ENCODE data around the gene RNLS. TPM values are rescaled to one million over a fixed set of nuclear protein-coding genes. Genes with fewer than 3 reads are reported as not detected.
A peak's percentile ranks its signal among the peaks of the same experiment; 100 is the strongest.

RNLS gene
- total RNA-seq, 1 experiment from 2014 or later, result 8.7 TPM

DNA sequence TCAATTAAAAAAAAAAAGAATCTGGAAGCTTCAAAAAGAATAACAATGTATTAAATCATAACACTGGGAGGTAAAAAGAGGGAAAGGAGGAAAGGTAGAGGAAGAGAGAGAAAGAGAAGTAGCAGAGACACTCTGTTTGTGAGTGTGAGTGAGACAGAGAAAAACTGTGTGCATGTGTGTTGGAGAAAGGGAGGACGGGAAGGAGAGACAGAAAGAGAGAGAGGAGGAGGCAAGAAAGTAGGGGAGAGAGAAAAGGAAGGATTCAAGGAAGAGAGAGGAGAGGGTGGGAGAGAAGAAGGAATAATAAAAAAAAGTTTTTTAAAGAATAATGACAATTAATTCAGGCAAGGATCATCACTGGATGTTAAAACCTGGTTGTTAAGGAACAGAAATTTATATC lies 77.9 kb downstream of the RNLS start:
- TF ChIP-seq, protein P1, sequence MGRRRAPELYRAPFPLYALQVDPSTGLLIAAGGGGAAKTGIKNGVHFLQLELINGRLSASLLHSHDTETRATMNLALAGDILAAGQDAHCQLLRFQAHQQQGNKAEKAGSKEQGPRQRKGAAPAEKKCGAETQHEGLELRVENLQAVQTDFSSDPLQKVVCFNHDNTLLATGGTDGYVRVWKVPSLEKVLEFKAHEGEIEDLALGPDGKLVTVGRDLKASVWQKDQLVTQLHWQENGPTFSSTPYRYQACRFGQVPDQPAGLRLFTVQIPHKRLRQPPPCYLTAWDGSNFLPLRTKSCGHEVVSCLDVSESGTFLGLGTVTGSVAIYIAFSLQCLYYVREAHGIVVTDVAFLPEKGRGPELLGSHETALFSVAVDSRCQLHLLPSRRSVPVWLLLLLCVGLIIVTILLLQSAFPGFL (CRISPR knock-in tag; IDR thresholded peaks at IDR 0.05; ENCODE audit: borderline replicate concordance), result no peak
- no peak for TF ChIP-seq TP53 (CRISPR knock-in tag; IDR thresholded peaks at IDR 0.05)
- no peak for TF ChIP-seq ZNF396 (CRISPR knock-in tag; IDR thresholded peaks at IDR 0.05; ENCODE audit: borderline replicate concordance)
- no peak for TF ChIP-seq CREM (CRISPR knock-in tag; IDR thresholded peaks at IDR 0.05)
- TF ChIP-seq, protein P2, sequence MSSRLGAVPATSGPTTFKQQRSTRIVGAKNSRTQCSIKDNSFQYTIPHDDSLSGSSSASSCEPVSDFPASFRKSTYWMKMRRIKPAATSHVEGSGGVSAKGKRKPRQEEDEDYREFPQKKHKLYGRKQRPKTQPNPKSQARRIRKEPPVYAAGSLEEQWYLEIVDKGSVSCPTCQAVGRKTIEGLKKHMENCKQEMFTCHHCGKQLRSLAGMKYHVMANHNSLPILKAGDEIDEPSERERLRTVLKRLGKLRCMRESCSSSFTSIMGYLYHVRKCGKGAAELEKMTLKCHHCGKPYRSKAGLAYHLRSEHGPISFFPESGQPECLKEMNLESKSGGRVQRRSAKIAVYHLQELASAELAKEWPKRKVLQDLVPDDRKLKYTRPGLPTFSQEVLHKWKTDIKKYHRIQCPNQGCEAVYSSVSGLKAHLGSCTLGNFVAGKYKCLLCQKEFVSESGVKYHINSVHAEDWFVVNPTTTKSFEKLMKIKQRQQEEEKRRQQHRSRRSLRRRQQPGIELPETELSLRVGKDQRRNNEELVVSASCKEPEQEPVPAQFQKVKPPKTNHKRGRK (CRISPR knock-in tag; IDR thresholded peaks at IDR 0.05; ENCODE audit: borderline replicate concordance), result peak; percentile 31; the same call in 1 of the 2 replicates
- Mint-ChIP-seq H3K9me3 (peaks cover 8% of the 10 kb centered on the region), H3K27ac (no peak overlapping the region), H3K4me1 (peaks cover 36% of the 10 kb centered on the region), H3K36me3 (peaks cover 2% of the 10 kb centered on the region; the same call in 1 of the 2 replicates), H3K4me3 (no peak overlapping the region), H3K27me3 (ENCODE audit: low read depth) (peaks cover 20% of the 10 kb centered on the region)
- ATAC-seq (no peak; the same call in 1 of the 2 replicates), DNase-seq (ENCODE audit: low spot score) (no peak)
- ChIA-PET POLR2A (no interaction called here), CTCF (no interaction called here)

DNA sequence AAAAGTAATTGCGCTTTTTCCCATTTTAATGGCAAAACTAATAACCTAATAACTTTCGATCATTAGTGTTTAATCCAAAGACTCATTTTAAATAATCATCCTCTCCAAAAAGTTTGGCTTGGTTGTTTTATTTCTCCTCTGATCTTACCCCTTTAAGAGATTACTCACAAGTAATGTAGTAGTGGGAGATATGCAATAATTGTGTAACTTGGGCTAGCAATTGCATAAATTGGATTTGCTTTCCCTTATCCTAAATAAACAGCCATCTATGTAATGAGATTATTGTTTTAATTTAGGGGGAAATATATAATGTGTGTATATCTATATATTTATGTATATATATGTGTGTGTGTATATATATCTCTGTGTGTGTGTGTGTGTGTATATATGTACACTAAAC lies 82.5 kb downstream of the RNLS start:
- TF ChIP-seq, protein P3, sequence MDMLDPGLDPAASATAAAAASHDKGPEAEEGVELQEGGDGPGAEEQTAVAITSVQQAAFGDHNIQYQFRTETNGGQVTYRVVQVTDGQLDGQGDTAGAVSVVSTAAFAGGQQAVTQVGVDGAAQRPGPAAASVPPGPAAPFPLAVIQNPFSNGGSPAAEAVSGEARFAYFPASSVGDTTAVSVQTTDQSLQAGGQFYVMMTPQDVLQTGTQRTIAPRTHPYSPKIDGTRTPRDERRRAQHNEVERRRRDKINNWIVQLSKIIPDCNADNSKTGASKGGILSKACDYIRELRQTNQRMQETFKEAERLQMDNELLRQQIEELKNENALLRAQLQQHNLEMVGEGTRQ (CRISPR knock-in tag; IDR thresholded peaks at IDR 0.05), result no peak
- TF ChIP-seq TP53 (CRISPR knock-in tag; IDR thresholded peaks at IDR 0.05) (no peak), GABPB1 (CRISPR knock-in tag; IDR thresholded peaks at IDR 0.05) (no peak), SOX15 (CRISPR knock-in tag; IDR thresholded peaks at IDR 0.05) (no peak), ZNF416 (CRISPR knock-in tag; IDR thresholded peaks at IDR 0.05) (no peak), ZNF219 (CRISPR knock-in tag; IDR thresholded peaks at IDR 0.05; ENCODE audit: borderline replicate concordance) (no peak), FOXJ3 (CRISPR knock-in tag; IDR thresholded peaks at IDR 0.05; ENCODE audit: borderline replicate concordance) (no peak)
- TF ChIP-seq, protein P4, sequence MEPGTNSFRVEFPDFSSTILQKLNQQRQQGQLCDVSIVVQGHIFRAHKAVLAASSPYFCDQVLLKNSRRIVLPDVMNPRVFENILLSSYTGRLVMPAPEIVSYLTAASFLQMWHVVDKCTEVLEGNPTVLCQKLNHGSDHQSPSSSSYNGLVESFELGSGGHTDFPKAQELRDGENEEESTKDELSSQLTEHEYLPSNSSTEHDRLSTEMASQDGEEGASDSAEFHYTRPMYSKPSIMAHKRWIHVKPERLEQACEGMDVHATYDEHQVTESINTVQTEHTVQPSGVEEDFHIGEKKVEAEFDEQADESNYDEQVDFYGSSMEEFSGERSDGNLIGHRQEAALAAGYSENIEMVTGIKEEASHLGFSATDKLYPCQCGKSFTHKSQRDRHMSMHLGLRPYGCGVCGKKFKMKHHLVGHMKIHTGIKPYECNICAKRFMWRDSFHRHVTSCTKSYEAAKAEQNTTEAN (CRISPR knock-in tag; IDR thresholded peaks at IDR 0.05), result no peak
- TF ChIP-seq, protein P5, sequence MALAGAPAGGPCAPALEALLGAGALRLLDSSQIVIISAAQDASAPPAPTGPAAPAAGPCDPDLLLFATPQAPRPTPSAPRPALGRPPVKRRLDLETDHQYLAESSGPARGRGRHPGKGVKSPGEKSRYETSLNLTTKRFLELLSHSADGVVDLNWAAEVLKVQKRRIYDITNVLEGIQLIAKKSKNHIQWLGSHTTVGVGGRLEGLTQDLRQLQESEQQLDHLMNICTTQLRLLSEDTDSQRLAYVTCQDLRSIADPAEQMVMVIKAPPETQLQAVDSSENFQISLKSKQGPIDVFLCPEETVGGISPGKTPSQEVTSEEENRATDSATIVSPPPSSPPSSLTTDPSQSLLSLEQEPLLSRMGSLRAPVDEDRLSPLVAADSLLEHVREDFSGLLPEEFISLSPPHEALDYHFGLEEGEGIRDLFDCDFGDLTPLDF (CRISPR knock-in tag; IDR thresholded peaks at IDR 0.05), result no peak
- no peak overlapping the region for H3K4me3 Mint-ChIP-seq
- ChIA-PET CTCF (no interaction called here), POLR2A (no interaction called here)
- H3K36me3 Mint-ChIP-seq, result peaks cover 2% of the 10 kb centered on the region; the same call in 1 of the 2 replicates
- ATAC-seq (no peak), DNase-seq (ENCODE audit: low spot score) (no peak)
- H3K9me3 Mint-ChIP-seq, result peaks cover 8% of the 10 kb centered on the region
- H3K27me3 Mint-ChIP-seq (ENCODE audit: low read depth), result peaks cover 7% of the 10 kb centered on the region
- H3K4me1 Mint-ChIP-seq, result peaks cover 37% of the 10 kb centered on the region
- H3K27ac Mint-ChIP-seq, result no peak overlapping the region

DNA sequence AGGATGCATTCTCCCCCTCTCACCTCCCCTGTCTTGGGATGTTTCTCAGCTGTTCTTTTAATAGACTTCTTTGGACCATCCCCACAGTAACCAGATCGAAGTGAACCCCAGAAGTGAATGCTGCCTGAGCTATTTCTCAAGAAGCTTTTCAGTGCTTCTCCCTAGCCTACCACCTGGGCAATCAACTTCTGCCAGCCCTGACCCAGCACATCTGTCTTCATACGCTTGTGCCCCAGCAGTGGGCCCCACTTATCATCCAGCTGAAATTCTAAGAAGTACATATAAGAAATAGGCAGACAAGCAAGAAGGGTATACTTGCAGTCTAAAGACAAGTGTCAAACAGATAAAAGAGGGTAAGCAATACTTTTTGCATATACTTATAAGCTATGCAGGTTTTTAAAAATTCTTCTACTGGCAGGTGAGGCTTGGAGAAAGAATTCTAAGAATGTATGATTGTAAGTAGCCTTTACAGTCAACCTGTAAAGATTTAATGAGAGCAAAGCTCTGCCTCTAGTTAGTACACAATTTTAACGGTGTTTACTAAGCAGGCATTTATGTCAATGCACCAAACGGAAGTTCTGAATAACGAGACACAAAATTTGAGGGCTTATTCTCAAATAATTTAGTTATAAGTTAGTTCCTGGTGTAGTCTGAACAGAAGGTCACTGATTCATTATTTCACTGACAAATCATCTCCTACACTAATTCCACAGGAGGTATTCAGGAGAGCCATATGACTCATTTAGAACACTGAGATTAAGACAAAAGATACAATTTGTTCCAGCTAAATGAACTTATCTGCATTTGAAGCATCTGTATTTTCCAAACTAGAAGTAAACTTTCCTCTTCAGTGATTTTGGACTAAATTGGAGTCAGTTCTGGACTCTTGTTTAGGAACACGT lies 83.3 kb downstream of the RNLS start:
- peaks cover 8% of the 10 kb centered on the region for H3K9me3 Mint-ChIP-seq
- no peak for DNase-seq (ENCODE audit: low spot score)
- CTCF ChIA-PET, result interaction anchor here (0.5 to 0.9 kb wide), 2 partner anchors 53 to 360 kb away, joined by 4 to 6 read pairs; no protein-coding TSS in a partner anchor
- H3K27me3 Mint-ChIP-seq (ENCODE audit: low read depth), result peaks cover under 1% of the 10 kb centered on the region; the same call in 1 of the 2 replicates
- ATAC-seq, result peak; percentile 51; the same call in 1 of the 2 replicates
- H3K27ac Mint-ChIP-seq, result no peak overlapping the region
- no peak overlapping the region for H3K4me3 Mint-ChIP-seq
- H3K36me3 Mint-ChIP-seq, result peaks cover 2% of the 10 kb centered on the region; the same call in 1 of the 2 replicates
- H3K4me1 Mint-ChIP-seq, result peaks cover 36% of the 10 kb centered on the region
- POLR2A ChIA-PET, result no interaction called here
- TF ChIP-seq SMAD4 (CRISPR knock-in tag; IDR thresholded peaks at IDR 0.05), result no peak
- no peak for TF ChIP-seq ZNF671 (CRISPR knock-in tag; IDR thresholded peaks at IDR 0.05)
- TF ChIP-seq, protein P6, sequence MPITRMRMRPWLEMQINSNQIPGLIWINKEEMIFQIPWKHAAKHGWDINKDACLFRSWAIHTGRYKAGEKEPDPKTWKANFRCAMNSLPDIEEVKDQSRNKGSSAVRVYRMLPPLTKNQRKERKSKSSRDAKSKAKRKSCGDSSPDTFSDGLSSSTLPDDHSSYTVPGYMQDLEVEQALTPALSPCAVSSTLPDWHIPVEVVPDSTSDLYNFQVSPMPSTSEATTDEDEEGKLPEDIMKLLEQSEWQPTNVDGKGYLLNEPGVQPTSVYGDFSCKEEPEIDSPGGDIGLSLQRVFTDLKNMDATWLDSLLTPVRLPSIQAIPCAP (CRISPR knock-in tag; IDR thresholded peaks at IDR 0.05), result no peak
- TF ChIP-seq, protein P7, sequence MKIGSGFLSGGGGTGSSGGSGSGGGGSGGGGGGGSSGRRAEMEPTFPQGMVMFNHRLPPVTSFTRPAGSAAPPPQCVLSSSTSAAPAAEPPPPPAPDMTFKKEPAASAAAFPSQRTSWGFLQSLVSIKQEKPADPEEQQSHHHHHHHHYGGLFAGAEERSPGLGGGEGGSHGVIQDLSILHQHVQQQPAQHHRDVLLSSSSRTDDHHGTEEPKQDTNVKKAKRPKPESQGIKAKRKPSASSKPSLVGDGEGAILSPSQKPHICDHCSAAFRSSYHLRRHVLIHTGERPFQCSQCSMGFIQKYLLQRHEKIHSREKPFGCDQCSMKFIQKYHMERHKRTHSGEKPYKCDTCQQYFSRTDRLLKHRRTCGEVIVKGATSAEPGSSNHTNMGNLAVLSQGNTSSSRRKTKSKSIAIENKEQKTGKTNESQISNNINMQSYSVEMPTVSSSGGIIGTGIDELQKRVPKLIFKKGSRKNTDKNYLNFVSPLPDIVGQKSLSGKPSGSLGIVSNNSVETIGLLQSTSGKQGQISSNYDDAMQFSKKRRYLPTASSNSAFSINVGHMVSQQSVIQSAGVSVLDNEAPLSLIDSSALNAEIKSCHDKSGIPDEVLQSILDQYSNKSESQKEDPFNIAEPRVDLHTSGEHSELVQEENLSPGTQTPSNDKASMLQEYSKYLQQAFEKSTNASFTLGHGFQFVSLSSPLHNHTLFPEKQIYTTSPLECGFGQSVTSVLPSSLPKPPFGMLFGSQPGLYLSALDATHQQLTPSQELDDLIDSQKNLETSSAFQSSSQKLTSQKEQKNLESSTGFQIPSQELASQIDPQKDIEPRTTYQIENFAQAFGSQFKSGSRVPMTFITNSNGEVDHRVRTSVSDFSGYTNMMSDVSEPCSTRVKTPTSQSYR (CRISPR knock-in tag; IDR thresholded peaks at IDR 0.05), result no peak
- TF ChIP-seq GABPB1 (CRISPR knock-in tag; IDR thresholded peaks at IDR 0.05), result no peak

Measured in WTC11 (cell line).